Prostate gland (tissue), 2 donors: Measurements from ENCODE around the gene DNAH10.

Experiments
- POLR2A ChIP-seq: fragments of 450-650 bp; IDR thresholded peaks from one replicate; pipeline ENCODE4 v1.6.1; 2016; ENCODE audit warnings: antibody characterized with exemption, mild to moderate bottlenecking
- POLR2AphosphoS5 ChIP-seq: sonication (generic); formaldehyde crosslinking; IDR thresholded peaks from one replicate; pipeline ENCODE4 v1.6.1; 2017; ENCODE audit warnings: antibody characterized with exemption
- TF ChIP-seq, protein P1 (sequence below), 4 experiments: fragments of 200-600 bp in 2 of 4; fragments of 450-650 bp in 2 of 4; sonication (generic) in 2 of 4; IDR thresholded peaks; 1 replicate in 3 of 4; 2 replicates in 1 of 4; pipeline ENCODE4 v1.5.1; 2016 to 2019; ENCODE audit warnings: antibody characterized with exemption in 4 of 4, mild to moderate bottlenecking in 2 of 4, moderate library complexity in 2 of 4

DNA sequence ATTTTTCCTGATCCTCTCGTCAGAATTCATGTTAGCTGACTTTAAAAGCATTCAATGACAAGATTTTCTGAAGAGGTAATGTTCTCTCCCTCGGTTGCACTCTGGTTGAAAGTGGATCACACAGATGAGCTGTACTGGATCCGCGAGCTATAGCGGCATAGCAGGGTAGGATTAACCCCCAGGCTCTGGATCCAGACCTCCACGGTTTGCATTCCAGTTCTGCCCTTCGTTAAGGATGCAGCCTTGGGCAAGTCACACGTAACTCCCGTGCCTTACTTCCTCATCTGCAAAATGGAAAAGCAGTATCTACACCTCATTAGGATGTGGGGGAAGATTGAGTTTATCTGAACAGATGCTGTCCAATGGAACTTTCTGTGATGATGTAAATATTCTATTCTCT, 196.8 kb downstream of the DNAH10 start:
- TF ChIP-seq, protein P1, sequence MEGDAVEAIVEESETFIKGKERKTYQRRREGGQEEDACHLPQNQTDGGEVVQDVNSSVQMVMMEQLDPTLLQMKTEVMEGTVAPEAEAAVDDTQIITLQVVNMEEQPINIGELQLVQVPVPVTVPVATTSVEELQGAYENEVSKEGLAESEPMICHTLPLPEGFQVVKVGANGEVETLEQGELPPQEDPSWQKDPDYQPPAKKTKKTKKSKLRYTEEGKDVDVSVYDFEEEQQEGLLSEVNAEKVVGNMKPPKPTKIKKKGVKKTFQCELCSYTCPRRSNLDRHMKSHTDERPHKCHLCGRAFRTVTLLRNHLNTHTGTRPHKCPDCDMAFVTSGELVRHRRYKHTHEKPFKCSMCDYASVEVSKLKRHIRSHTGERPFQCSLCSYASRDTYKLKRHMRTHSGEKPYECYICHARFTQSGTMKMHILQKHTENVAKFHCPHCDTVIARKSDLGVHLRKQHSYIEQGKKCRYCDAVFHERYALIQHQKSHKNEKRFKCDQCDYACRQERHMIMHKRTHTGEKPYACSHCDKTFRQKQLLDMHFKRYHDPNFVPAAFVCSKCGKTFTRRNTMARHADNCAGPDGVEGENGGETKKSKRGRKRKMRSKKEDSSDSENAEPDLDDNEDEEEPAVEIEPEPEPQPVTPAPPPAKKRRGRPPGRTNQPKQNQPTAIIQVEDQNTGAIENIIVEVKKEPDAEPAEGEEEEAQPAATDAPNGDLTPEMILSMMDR (IDR thresholded peaks at IDR 0.05) = no peak
- TF ChIP-seq POLR2AphosphoS5 (no peak), POLR2A (no peak)
